ENCODE data around the gene DENND6B. TPM values are rescaled to one million over a fixed set of nuclear protein-coding genes. Genes with fewer than 3 reads are reported as not detected.

DENND6B gene
- total RNA-seq, 2 donors from 2014 or later, result 0.85 to 1.0 TPM

DNA sequence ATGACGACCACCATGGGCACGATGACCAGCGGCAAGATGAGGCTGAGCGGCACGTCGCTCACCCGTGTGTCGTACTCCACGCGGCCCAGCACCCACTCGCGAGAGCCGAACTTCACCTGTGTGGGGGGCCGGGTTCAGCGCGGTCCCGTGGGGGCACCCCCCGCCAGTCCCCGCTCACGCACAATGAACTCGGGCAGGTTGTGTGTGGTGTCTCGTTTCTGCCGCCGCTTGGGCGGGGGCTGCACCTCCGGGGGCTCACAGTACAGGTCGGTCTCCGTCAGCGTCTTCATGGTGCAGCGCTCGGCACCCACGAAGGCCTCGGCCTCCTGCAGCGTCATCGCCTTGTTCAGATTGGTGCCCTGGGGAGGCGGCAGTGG lies 45.4 kb downstream of the DENND6B start:
- peak overlapping the region; percentile 59 to 62 for H3K27ac ChIP-seq
- H3K4me1 ChIP-seq, result peaks cover 0 to 18% of the 10 kb centered on the region in 2 donors
- no peak for DNase-seq (ENCODE audit: low spot score)
- H3K36me3 ChIP-seq, result peaks cover 91% of the 10 kb centered on the region
- no peaks in the 10 kb centered on the region for H3K9me3 ChIP-seq
- H3K27me3 ChIP-seq, result no peaks in the 10 kb centered on the region
- H3K4me3 ChIP-seq, result no peak overlapping the region
- TF ChIP-seq CTCF (IDR thresholded peaks at IDR 0.05), result no peak

DNA sequence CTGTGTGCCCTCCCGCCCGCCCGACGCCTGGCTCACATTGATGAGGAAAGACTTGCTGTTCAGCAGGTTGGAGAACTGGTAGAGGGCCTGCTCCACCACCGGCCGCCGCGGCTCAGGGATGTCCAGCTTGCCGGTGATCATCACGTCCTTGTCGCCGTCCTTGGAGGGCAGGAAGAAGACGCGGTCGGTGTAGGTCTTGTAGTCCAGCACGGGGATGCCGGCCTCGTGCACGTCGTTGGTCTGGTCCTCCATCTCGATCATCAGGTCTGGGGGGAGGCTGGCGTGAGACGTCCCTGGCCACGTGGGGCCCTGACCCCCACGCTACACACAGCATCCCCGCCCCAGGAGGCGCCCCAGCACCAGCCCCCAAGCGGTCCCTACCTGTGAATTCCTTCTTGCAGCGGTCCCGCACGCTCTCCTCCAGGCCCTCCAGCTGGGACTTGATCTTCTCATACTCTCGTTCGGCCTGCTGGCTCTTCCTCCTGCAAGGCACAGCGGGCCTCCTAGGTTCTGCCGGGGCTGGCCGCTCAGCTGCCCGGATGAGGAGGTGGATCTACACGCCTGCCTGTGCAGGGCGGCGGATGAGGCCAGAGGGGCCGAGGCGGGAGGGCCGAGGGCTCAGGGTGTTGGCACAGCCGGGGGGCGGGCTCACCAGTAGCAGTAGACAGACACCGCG lies 46.0 kb downstream of the DENND6B start:
- Histone ChIP-seq H3K9me3 (no peaks in the 10 kb centered on the region), H3K36me3 (peaks cover 88% of the 10 kb centered on the region), H3K4me3 (no peak overlapping the region), H3K27ac (peak overlapping the region in 1 of 2 donors; percentile 59), H3K4me1 (peaks cover 0 to 18% of the 10 kb centered on the region in 2 donors), H3K27me3 (no peaks in the 10 kb centered on the region)
- TF ChIP-seq CTCF (IDR thresholded peaks at IDR 0.05), result no peak
- no peak for DNase-seq (ENCODE audit: low spot score)

GRCh38 chr22:50280022-50280707 lies 46.6 kb downstream of the DENND6B start:
- H3K36me3 ChIP-seq, result peaks cover 92% of the 10 kb centered on the region
- H3K4me1 ChIP-seq, result peaks cover 0 to 18% of the 10 kb centered on the region in 2 donors
- H3K9me3 ChIP-seq, result no peaks in the 10 kb centered on the region
- no peak for TF ChIP-seq CTCF (IDR thresholded peaks at IDR 0.05)
- no peak overlapping the region for H3K4me3 ChIP-seq
- DNase-seq (ENCODE audit: low spot score), result no peak
- no peaks in the 10 kb centered on the region for H3K27me3 ChIP-seq
- no peak overlapping the region for H3K27ac ChIP-seq

DNA sequence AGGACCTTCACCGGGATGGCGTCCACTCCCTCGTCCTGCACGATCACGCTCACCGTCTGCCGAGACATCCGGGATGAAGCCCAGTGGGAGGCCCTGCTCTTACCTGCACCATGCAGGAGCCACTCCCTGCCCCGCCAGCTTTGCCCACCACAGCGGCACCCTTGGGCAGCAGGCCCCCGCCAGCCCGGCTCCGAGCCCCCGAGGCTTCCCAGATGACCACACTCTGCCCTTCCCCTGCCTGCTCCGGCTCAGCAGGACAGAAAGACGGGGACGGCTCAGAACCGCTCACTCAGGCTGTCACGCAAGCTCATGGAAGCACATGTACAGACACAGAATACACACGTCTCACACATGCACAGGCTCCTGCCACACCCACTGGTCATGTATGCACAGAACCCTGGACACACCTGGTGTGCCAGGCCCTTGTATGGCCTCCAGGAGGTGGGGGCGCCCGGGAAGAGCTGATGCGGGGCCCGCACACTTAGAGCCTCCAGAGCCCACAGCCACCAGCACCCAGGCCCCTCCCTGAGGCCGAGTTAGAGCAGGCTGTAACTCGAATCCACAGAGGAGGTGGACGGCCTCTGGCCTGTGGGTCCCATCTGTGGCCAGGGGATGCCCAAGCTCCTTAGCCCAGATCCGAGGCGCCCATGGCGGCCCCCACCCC lies 47.7 kb downstream of the DENND6B start:
- no peak overlapping the region for H3K4me3 ChIP-seq
- H3K27ac ChIP-seq, result no peak overlapping the region
- H3K27me3 ChIP-seq, result no peaks in the 10 kb centered on the region
- peaks cover 0 to 21% of the 10 kb centered on the region in 2 donors for H3K4me1 ChIP-seq
- no peaks in the 10 kb centered on the region for H3K9me3 ChIP-seq
- no peak for TF ChIP-seq CTCF (IDR thresholded peaks at IDR 0.05)
- no peak for DNase-seq (ENCODE audit: low spot score)
- H3K36me3 ChIP-seq, result peaks cover 88% of the 10 kb centered on the region

DNA sequence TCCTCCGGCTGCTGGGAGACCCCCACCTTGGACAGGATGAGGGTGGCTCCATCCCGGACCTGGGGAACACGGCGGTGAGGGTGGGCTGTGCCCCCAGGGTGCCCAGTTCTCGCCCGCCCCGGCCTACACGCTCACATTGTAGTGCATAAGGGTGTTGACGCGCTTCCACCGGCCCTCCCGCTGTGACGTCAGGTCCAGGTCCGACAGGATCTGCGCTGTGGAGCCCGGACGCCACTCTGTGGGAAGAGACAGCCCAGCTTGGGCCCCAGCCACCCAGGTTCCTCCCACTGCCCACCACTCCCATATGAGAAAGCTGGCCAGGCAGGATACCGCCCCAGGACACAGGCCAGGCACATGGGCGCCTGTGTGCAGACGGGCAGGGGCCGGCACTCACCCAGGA lies 48.4 kb downstream of the DENND6B start:
- no peak for TF ChIP-seq CTCF (IDR thresholded peaks at IDR 0.05)
- no peak overlapping the region for H3K27ac ChIP-seq
- H3K9me3 ChIP-seq, result no peaks in the 10 kb centered on the region
- no peak overlapping the region for H3K4me3 ChIP-seq
- peaks cover 84% of the 10 kb centered on the region for H3K36me3 ChIP-seq
- DNase-seq (ENCODE audit: low spot score), result no peak
- H3K27me3 ChIP-seq, result no peaks in the 10 kb centered on the region
- H3K4me1 ChIP-seq, result peaks cover 0 to 24% of the 10 kb centered on the region in 2 donors

Data from right atrium auricular region (tissue), 2 donors.